ENCODE results near the gene INPP5A.
"Not testable (repeated sequence)": the region's sequence is repeated elsewhere in the genome, so short reads cannot be mapped to it uniquely, and the experiment has no call there.

The INPP5A gene

DNA sequence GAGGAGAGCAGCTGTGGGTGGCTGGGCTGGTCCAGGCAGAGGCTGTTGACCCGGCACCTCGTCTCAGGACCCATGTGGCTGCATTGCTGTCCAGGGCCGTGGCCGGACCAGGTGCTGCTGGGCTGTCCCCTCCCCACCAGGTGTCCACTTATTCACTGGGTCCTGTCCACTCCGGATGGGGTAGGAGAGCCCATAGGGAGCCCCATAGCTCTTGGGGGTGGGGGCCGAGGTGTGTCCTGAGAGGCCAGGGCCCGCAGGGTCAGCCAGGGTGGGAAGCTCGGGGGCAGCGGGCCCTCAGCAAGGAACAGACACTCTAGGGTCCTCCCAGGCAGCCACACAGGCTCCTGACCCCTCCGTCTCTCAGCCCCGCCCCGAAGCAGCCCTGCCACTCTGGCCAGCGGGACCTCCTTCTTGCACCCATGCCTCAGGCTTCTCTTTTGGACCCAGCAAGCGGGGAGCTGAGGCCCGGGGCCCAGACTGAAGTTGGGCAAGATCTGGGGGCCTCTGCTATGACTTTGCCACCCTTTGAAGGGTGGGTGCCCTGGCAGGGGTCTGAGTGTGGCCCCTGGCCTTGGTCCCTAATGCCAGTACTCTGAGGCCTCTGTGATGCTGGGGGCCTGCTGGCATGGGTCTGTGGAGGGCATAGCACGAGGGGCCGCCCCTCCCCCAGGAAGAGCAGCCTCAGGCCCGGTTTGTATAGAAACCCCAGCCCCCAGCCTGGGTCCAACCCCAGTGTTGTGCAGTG is 162.0 kb downstream of the INPP5A start:
- no peak for DNase-seq

DNA sequence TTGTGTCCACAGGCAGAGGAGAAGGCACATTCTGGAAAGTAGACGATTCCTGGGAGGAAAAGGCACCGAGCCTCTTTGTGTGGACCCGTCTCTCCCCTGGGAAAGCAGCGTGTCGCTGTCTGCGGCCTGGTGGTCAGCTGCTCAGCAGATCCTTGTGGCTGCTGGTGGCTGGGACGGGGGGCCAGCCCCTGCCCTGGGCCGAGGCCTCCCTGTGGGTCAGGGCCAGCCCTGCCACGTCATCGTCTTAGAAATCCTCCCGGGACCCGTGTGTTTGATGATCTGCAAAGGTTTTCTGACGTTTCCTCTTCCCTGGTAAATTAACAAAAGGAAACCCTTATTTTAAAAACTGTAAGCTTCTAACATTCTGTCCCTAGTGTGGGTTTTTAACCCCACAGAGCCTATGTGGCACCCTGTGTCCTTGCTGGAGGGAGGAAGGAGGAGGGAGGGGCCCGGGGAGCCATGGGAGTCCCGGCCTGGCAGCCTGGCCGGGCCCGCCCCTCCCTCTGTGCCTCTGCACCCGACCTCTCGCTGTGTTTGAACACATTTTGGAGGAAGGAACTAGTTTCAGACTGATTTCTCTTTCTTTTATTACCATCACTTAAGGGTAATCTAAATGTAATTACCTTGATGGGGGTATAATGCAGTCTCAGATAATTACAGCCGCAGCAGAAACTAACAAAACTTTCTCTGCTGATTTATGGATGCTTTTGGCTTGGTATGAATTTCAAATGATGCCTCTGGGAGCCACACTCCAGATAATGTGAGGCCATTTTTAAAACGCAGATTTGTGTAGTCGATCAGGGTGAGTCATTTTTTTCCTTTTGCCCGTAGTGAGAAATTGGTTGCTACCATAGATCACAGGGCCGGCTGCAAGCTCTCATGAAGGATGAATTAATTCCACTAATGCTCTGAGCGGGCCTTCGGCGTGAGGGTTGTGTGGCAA is 162.8 kb downstream of the INPP5A start:
- no peak for DNase-seq

DNA sequence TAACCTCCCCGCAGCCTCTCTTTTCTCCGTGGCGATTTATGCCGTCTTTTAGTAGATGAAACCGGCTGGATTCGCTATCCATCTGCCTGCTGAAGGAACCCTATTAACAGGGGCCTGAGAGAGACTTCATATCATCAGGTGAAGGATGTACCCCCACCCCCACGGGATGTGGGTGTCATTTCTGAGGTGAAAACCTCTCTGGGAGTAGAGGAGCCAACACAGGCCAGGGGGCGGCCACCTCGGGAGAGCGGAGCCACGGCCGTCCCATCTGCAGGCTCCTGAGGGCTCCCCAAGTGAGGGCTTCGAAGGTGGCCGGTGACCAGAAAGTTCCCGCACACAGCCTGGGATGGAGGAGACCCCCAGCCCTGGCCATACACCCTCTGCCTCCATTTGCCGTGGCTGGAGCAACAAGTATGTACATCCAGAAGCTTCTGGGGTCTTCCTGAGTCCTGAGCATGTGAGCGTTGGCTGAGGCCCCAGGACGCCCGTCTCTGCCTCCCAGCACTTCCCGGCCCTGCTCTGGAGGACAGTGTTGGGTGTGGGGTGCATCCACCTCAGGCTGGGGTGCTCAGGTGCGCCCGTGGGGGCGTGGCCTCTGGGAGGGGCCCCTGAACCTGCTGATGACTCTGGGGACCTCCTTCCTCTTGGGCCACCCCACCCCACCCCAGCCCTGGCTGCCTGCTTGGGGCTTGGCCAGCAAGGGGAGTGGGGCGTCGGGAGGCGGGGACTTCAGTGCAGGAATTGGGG is 163.7 kb downstream of the INPP5A start:
- DNase-seq, result no peak

DNA sequence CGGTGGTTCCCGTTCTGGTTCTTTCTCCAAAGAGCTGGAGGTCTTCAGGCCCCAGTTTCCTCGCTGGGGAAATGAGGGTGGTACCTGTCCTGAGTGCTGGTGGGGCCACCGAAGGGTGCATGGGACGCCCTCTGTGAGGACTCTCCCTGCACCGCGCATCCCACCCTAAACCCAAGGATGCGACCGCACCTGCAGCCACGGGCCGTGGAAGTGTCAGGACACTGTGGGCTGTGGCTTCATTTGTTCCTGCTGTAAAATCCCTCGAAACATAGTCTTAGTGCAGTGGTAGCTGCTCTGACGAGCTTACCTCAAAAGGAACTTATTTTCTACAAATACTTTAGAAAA is 164.2 kb downstream of the INPP5A start:
- no peak for DNase-seq

DNA sequence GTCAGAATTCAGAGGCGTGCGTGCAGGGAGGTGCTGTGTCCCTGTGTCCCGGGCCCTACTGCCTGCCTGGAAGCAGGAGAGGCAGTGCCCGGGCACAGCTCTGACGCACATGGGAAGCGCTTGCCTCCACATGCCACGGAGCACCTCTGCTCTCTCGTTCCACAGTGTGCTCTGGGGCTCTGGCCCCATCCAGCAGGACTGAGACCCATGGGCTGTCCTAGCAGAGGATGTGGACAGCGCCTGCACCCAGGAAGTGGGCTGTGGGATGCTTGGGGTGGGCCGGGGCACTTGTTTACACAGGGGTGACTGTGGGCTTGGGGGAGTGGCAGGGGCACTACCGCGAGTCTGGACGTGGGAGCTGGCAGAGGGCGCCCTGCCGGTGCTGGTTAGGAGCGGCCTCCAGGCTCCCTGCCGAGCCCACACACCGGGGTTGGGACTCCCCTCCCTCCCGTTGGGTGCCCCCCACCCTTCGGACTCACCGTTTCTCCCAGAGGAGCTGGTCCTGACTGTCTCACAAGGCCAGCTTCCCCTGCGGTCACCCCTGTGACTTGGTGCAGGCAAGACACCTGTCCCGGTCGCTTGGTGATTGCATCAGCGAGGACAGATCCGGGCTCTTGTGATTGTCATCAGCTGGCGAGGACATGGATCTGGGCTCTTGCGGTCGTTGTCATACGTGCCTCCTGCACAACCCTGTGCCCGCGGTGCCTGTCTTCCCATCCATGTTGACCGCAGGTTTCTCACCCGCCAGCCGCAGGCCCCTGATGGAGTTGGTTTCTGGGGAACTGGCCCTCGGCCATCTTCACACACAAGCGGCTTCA is 165.2 kb downstream of the INPP5A start:
- no peak for DNase-seq

DNA sequence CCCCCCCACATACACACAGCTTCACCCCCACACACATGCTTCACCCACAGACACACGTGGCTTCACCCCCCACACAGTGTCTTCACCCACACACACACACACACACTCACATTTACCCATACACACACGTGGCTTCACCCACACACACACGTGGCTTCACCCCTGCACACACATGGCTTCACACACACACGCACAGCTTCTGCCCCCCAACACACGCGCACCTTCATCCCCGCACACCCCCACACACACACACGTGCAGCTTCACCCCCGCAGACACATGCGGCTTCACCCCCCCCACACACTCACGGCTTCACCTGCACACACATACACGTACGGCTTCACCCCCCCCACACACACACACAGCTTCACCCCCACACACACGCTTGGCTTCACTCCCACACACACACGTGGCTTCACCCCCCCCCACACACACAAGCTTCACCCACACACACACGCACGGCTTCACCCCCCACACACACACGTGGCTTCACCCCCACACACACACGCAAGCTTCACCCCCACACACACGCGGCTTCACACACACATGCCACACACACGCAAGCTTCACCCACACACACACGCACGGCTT is 165.9 kb downstream of the INPP5A start:
- no peak for DNase-seq

DNA sequence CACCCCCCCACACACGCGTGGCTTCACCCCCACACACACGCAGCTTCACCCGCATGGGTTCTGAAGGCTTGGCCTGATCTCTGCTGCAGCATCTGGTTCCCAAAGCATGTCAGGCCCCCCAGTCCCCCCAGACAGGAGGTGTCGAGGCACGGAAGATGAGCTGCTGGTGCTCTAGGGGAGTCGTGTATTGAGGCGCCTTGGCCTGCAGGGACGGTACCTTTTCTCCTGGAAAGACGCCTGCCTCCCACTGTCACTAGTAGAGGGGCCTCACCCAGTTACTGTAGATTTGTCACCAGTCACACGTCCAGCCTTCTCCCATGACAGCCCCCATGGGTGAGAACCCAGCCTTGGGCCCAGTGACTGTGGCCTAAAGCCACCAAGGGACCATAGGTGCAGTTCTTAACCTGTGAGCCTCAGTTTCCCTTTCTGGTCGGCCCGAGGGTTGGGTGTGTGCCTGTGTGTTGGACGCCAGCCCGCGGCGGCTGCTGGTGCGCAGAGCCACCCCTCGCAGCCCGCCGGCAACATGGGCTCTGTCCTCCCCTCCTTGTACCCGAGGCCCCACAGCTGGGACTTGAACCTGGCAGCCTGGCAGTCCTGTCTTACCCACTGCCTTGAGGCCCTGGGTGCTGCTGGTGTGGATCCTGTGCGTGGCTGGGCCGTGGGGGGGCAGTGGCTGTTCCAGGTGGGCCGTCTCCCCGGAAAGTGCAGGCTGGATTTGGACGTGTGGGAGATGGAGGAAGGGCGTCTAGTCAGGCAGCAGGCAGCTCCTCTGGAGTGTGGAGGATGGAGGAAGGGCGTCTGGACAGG is 166.6 kb downstream of the INPP5A start:
- no peak for DNase-seq

DNA sequence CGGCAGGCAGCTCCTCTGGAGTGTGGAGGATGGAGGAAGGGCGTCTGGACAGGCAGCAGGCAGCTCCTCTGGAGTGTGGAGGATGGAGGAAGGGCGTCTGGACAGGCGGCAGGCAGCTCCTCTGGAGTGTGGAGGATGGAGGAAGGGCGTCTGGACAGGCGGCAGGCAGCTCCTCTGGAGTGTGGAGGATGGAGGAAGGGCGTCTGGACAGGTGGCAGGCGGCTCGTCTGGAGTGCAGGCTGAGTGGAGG is 167.2 kb downstream of the INPP5A start:
- DNase-seq, result not testable (repeated sequence)

DNA sequence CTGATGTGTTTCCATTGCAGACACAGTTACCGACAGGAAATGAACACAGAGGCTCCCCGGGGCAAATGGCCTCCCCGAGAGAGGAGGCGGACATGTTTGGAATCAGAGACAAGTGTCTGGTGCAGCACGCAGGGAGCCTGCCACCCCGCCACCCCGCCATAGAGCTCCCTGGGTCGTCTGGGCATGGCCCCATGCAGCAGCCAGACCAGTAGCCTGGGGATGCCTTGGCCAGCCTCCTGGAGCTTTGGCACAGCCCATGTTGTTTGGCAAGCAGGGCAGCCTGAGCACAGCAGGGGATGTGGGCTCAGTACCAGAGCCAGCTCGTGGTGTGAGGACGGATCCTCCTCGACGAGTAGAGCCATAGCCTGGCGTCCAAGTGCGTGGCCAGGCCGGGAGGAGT is 167.6 kb downstream of the INPP5A start:
- no peak for DNase-seq

DNA sequence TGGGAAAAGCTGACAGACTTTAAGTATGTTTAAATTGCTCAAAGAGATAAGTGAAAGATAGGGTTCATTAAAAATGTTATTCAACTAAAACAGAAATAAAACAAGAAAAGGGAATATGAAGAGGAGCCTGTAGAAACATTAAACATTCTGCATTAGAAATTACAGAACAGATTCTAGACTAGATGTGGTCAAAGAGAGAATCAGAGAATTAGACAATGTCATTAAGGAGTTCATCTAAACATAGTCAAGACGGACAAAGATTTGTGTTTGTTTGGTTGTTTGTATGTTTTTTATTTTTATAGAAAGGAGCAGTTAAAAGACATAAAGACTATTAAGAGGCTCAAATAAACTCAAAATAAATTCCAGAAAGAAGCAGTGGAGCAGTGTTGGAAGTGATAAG is 168.4 kb downstream of the INPP5A start:
- DNase-seq, result no peak

DNA sequence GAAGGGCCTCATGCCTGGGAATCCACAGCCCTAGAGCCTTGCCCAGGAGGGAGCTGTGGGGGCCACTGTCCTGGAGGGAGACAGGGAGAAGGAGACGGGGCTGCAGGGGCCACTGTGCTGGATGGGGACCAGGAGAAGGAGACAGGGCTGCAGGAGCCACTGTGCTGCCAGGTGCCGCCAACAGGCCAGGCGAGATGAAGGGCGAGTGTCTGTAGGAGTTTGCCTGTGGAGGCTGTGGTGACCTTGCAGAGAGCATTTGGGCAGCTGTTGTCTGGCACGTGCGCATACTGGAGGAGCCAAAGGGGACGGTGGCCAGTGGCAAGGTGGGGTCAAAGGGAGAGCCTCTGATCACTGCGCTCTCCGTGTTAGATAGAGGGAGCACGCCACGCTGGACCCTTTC is 169.1 kb downstream of the INPP5A start:
- no peak for DNase-seq

DNA sequence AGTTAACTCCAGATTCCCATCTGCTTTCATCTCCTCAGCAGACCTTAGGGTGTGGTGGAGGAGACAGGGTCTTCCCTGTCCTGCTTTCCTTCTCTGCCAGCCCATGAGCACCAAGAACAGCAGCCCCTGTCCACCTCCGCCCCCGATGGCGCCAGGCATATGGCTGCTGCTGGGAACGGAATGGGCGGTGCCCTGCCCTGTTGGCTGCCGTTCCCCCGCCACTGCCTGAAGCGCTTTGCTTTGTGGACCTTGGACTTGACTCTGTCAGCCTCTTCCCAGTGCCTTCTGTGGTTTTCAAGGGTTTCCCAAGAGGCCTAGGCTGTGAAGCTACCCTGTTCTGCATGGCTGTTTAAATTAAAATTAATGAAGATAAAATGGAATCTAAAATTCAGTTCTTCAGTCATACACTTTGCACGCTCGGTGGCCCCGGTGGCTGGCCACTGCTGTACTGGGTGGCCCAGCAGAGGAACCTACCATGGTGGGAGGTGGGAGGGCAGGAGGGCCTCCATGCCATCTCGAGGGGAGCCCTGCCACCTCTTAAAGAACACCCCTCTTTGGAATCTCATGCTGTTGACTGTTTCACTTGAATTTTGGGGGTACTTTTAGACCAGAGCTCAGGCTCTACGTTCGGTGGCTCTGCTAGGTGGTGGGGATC is 169.7 kb downstream of the INPP5A start:
- DNase-seq, result no peak

DNA sequence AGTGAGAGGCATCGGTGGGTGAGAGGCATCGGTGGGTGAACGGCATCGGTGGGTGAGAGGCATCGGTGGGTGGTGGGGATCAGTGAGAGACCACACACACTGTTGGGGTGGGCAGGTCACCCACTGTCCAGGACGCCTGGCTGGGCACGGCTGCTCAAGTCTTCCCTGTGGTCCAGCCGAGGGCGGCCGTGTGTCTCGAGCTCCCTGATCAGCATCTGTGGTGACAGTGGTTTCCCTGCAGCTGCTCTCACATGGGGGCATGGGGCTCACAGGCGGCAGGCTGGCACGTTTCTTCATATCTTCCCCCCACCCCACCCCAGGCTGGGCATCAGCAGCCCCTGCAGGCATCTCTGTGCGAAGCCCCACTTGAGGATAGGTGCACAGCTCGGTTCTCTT is 170.2 kb downstream of the INPP5A start:
- no peak for DNase-seq

DNA sequence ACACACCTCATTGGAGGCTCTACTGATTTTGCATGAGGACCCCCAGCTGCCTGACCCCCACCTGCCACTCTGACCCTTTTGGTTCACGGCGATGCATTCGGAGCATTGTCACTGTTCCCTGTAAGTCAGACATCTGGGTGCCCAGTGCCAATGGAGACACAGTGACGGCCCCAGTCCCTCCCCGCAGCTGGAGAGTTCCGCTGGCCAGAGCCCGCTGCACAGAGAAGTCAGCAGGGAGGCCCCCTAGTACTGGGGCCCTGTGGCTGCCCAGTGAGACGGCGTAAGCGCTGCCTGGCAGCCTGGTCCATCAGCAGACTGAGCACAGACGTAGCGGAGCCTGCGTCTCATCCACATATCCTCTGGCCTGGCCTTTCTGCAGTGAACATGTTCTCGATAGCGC is 170.9 kb downstream of the INPP5A start:
- no peak for DNase-seq

DNA sequence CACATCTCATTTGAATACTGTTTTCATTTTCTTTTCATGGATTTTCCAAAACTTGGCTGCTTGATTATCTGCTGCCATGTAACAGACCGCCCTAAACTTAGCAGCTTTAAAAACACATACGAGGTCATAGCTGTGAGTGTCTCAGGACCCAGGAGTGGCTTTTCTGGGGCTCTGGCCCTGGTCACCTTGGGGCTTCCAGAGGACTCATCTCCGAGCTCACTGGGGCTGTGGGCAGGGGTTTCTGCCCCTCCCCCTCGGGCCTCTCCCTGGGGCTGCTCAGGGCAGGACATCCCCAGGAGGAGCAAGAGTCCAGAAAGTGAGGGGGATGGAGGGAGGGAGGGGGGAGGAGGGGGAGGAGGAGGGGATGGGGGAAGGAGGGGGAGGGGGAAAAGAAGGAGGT is 171.3 kb downstream of the INPP5A start:
- no peak for DNase-seq

DNA sequence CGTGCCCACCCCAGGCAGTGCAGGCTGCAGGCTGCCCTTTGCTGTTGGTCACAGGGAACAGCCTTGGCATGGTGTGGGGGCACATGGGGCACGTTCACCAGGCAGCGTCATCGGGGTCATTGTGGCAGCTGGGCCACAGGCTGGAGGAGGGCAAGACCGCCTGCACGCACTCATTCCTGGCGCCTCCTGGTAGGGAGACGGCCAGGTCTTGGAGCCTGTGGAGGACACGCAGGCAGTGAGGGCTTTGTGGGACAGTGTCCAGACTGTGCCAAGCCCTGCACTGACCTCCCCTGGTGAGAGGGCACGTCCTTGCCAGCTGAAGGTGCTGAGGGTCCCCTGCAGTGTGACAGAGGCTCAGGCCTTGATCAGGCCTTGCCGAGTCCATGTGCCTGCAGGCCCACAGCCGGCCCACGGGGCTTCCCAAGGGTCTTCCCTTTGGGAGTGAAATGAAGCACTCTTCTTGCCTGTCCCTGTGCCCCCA is 171.9 kb downstream of the INPP5A start:
- DNase-seq, result no peak

DNA sequence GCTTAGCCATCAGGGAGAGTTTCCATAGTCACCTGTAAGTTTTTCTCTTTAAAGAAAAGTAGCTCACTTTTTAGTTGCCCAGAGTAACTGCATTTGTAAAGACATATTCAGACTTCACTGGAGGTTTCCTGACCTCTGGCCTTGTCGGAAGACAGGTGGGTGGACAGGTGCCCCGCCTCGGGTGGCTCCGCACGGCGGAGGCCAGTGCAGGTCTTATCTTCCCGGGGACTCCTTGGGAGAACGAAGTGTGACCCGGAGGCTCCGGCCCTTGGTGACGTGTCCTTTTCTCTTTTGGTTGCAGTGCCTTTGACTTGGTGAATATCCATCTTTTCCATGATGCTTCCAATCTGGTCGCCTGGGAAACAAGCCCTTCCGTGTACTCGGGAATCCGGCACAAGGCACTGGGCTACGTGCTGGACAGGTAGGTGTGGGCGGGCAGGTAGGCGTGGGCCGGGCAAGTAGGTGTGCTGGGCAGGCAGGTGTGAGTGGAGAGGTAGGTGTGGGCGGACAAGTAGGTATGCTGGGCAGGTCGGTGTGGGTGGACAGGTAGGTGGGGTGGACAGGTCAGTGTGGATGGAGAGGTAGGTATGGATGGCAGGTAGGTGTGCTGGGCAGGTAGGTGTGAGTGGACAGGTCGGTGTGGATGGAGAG is 172.6 kb downstream of the INPP5A start:
- DNase-seq, result no peak

DNA sequence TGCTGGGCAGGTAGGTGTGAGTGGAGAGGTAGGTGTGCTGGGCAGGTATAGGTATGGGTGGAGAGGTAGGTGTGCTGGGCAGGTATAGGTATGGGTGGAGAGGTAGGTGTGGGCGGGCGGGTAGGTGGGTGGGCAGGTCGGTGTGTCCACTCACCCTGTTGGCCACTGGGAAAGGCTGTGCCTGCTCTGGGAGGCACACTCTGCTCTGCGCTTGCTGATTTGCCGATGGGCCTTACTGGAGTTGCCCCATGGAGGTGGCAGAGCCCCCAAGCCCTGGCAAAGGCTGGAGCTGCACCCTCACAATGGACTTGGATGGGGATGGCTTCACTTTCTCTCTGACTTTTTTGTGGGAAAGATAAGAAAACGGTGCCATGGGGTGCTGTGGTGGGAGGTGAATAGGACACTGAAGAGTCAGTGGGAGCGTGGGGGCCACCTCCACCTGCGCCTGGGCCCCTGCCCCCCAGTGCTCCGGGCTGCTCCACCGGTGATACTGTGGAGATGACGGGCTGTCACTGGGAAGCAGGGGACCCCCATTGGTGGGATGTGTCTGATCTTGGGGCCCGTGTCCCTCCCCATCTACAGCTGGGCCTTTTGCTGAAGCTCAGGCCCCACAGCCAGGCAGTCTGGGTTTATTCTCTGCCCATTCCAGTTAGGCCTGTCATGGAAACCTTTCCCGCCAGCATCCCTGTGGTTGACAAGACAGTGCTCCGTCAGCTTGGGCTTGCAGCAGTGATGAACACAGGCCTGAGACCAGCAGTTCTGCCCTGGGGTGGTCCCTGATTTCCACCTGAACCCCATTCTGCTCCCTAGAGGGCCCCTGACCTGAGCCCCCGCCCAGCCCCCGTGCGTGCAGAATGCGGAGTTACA is 173.4 kb downstream of the INPP5A start:
- no peak for DNase-seq

DNA sequence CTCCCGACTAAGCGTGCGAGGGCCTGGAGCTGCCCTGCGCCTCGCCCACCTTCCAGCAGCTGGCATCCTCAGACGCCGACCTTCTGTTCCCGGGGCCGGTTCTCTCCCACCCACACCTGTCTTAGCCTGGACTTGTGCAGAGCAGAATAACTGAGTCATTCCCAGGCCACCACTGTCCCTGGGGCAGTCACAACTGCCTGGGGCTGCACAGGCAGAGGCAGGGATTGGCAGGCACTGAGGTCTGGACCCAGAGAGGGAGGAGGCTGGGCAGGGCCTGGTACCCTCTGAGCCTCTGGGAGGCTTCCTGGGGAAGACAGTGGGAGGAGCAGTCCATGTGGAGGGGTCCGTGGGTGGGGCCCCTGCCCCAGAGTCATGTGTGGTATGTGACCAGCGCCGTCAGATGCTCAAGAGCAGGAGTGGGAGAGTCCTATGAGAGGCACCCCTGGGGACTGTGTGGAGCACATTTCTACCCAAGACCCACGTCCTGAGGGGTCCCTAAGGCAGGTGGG is 174.1 kb downstream of the INPP5A start:
- DNase-seq, result no peak

Measured in inflammatory macrophage treated with lipopolysaccharide for 4 hours (primary cell).